Activated CD4-positive, alpha-beta T cell treated with anti-CD3 and anti-CD28 coated beads for 1 hour (primary cell): ENCODE data around the gene TTC6.

Experiments
- DNase-seq: peaks from one replicate; pipeline ENCODE4 v3.0.0-alpha.2; 2020

The TTC6 gene

DNA sequence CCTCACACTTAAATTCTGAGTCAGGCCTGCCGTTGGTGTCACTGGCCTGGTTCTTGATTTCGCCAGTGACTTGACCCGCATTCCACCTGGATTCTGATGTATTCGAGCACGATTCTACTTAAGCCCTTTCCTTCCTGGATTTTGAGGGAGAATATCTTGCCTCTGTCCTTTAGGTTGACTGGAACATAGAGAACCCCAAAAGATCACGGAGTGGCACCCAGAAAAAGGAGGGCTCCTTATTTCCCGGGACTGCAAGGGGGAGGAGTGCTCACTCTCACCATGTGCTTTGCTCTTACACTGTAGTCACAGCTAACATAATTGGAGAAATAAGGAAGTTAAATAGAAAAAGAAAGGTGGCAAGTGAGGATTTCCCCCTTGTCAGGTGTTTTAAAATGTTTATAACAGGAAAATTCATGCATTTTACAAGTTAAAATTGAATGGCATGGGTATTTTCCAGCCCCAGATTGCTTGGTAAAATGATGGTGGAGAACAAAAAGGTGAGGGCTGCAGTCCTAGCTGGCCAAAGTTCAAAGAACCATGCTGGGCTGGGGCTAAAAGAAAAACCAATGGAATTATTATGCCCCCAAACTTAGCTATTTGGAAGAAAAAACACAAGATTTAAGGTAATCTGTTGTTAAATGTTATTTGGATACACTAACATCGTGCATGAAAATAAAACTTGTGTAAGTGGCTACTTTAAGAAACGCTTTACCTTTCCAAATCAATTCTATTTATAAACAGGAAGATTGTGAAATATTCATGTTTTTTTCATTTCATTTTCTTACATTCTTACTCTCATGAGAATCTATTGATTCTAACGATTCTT is 9.2 kb upstream of the TTC6 start:
- no peak for DNase-seq

DNA sequence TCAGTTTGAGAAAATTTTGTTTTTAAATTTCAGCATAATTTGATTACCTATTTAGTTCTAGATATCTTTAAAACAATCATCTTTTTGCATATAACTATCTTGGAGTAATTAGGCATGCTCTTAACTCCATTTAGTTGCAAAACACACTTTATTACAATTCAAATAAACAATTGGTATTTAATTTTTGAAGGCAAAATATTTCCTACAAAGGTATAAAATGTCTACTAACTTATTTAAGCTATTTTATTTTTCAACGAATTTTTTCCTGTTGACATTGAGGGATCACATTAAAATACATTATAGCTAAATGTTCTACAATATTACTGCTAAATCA is 8.7 kb upstream of the TTC6 start:
- no peak for DNase-seq

DNA sequence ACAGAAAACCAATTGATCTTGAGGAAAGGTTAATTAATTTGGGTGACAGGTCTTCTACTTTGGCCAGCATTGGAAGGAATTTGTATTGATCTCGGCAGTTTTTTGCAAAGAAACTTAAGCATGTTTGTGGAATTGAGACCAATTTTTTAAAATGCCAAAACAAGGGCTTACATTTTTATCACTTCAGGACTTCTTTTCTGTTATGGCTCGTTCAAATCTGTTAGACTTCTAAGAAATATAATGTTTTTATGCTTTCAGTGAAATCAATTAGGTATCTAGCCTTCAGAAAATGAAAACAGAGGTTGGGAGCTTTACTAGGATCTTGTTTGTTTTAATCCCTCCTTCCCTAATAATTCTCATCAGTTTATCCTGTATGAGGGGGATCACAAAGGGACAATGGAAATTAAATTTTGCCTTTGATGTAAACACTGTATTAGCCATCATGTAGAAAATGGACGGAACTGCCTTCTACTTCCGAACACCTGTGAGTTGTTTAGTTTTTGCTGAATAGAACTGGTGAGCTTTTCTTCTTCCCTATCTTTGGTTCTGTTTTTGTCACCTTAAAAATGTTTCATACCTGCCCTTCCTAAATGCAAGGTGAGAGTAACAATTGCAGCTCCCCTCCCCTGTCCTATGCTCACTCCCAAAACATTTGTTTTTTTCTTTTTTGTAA is 8.2 kb upstream of the TTC6 start:
- no peak for DNase-seq

DNA sequence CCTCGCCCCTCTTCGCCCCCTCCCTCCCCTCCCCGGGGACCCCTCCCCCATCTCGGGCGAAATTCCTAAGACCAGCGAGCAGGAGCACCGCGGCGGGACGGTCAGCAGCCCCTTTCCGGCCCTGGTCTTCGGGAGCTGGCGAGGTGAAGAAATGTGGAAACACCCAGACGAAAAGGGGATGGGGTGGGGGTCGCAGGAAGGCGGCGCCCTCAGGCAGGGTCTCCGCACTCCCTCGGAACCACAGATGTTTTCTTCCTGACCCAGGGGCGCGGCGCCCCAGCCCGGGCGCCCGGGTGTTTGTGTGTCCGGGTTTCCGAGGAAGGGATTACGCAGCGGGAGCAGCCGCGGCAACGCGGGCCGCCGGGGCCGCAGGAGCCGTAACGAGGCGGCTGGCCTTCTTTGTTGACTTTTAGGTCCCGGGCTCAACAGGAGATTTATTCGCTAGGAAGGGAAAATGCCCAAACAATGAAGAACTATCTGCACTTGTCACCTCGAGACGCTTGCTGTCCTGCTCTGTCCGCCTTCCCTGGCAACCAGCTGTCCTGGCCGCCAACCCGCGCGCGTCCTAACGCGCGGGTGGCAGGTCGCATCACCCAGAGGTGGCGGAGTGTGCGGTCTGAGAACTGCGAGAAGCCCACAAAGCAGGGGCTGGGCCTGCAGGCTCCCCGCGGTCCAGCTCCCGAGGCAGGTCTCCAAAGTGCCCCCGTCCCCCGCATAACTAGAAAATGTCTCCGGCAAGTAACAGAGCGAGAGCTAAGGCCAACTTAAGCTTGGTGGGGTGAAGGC is 7.4 kb upstream of the TTC6 start:
- no peak for DNase-seq

DNA sequence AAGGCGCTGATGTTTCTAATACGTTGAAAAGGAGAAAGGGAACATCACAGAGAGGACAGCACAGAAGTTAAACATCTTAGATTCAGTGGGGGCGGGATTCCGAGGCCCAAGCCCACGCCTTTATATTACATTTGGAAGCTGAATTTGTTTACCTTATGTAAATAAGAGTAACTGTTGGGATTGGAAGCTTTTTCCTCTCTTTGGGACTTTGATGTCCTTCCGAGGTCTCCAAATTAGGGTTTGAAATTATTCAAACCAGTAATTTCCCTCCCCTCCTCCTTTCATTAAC is 6.8 kb upstream of the TTC6 start:
- DNase-seq = no peak

DNA sequence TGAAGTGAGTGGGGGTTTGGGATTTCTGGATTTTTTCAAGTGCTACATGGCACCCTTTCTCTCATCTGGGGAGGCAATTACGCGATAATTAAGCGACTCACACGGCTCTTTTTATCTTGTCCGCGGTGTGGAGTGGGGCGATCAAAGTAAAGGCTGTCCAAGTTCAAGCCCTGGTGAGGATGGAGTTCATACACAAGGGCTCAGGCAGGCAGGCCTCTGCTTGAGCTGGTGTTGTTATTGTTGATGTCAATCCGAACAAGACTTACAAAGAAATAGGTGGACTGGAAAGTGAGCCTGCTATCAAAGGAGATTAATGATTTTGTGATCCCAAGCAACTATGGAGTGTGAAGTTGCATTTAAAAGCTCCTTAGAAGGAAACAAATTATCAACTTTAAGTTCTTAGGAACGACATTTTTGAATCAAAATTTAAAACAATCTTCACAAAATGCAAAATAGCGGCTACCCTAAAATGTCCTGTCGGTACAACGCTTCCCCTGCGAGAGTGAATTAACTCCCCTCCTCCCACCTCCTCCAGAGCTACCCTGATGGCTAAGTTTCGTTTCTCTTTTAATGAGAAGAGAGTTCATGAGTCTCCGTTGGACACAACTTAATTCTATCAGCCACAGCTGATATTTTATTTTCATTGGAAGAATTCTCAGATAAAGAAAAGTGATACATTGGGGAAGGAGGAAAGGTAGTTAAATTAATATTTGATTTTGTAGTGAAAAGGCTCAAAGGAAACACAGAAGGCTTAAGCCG is 6.3 kb upstream of the TTC6 start:
- no peak for DNase-seq

DNA sequence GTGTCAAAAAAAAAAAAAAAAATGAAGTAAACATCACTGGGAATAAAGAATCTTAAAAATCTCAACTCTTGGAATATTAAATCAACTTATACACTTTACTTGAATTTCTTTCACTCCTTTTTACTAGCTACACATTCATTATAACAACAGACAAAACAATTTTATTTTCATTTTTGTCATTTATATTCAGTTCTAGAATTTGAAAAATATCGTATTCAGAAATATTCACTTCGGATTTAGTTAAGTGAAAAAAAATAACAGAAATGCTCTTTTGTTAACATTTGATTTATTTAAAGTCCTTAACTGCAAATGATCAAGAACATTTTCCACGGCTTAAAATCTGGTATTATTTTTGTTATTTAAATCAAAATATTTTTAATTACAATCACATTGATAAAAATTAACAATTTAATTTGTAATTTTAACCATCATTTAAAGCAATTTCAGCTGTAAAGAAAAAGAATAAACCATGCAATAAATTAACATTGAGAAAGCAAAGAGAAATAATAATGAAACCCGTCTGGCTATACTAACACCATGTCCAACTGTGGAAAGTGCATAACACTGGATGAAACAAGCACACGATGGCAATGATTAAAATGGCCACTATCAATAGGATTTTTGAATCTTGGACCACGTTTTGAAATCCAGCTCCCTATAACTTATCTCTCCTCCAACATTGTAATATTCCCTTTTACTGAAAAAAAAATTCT is 5.6 kb upstream of the TTC6 start:
- DNase-seq = no peak

DNA sequence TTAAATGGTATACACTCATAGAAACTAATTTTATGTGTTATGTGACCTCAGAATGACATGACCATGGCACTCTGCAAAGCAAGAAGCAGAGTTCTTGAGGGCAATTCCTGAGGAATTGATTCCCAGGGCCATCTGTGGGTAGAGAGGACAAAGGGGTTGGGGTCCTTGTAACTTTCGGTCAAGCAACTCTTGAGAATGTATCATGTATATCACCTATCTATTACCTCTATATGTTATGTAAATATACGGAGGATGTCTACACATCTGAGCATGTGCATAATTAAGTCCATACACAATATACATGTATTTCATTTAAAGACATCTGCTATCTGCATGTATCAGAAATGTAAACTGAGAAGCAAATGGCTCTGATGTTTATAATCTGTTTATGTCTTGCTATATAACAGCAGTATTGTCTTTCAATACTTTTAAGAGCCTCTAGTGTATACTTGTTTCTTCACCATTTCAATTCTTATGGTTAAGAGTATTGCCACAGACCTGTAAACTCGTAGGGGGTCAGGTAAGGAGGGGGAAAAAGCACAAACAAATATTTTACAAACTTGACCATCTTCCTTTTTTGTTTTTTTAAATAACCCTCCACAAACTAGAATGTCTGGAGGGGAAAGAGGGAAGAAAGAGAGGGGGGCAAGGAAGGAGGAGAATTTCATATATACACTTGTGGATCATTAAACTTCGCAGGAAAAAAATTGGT is 4.8 kb upstream of the TTC6 start:
- DNase-seq = no peak

DNA sequence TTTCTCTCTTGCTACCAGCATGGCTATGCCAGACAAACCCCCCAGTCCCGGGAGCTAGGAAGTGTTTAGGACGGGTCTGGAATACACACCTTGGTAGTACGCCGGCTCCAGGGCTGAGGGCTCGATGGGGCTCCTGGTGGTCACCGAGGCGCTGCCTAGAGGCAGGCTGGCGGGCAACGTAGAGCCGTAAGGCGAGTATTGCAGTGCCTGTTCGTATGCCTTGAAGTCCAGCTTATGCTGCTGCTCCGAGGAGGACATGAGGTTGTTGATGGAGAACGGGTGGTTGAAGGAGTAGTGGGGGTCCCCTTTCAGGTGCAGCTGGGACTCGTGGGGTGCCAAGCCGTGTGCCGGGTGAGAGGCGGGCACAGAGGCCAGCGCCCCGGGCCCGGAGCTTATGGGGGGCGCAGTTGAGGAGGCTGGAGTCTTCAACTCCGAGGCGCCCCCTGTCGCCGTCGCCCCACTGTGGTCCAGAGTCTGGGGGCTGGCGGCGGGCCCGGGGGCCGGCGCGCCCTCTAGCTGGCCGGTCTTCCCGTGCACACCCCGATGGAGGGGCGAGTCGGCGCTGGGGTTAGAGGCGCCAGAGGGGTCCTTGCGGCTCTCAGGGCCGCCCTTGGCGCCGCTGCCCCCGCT is 4.0 kb upstream of the TTC6 start:
- no peak for DNase-seq

DNA sequence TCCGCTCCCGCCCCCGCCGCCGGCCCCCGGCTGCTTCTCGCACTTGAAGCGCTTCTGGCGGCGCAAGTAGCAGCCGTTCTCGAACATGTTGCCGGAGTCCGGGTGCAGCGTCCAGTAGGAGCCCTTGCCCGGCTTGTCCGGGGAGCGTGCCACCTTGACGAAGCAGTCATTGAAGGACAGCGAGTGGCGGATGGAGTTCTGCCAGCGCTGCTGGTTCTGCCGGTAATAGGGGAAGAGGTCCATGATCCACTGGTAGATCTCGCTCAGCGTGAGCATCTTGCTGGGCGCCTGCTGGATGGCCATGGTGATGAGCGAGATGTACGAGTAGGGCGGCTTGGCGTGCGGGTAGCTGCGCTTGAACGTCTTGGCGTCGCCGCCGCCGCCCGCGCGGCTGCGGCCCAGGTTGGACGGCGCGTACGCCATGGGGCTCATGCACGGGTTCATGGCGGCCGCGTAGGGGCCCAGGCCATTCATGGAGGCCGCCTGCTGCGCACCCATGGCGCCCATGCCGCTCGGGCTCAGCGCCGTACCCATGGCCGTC is 3.4 kb upstream of the TTC6 start:
- no peak for DNase-seq

DNA sequence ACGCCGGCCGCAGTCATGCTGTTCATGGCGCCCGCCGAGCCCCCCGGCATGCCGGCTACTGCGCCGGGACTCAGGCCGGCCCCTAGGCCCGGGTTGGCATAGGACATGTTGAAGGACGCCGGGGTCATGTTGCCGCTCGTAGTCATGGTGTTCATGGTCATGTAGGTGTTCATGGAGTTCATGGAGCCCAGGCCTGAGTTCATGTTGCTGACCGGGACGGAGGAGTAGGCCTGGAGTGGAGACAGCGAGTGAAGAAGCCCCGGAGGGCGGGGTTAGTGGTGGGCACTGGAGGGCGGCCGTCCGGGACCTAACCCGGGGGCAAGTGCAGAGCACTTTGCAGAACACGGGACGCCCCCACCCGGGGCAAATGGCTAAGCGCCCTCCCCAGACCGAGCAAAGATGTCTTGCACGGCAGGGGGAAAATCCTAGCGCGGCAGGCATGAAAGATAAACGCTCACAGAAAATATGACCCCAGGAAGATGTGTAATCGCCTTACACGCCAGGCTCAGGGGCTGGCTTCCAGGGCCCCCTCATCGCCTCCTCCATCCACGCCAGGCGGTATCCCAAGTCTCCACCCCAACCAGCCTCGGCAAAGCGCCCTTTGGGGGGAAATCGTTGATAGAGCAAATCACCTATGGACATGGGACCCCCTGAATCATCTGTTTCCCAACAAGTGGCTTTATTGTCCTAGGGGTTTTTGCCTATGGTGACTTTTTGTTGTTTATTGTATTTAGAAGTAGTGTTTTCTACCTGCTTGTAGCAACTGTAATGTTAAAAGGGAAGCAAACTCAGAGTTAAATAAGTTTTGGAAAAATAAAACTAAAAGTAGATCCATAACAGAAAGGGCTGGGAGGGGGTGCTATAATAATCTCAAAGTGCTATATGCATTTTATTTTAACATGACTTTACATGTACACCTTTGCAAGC is 2.7 kb upstream of the TTC6 start:
- DNase-seq = no peak

DNA sequence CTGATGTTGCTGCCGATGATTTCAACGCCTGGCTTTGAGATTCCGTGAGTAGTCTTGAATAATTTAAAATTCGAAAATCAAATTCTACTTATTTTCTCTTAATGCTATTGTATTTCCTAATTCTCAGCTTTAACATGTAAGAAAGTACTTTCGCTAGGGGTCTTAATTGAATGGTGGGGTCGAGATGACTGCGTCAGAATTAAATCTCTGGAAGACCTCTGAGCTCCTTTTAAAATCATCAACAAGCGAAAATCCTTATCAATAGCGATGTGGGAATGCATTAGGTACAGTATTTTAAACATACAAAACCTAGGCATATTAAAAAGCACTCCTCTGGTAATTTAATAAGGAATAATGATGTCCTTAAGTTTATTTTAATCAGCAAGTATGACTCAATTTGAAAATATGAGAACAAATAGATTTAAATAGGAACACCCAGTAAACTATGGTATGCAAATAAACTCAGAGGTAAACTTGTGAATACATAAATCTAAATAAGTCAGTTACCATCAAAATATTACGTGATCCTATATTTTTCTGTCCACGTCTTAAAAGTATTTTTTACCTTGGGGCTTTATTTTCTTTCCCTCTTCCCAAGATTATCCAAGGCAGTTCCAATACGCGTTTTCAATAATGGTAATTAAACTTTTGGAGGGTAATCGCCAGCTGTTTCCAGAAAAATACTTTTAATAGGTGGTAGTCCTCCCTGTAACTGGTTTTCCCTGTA is 1.8 kb upstream of the TTC6 start:
- DNase-seq = no peak

DNA sequence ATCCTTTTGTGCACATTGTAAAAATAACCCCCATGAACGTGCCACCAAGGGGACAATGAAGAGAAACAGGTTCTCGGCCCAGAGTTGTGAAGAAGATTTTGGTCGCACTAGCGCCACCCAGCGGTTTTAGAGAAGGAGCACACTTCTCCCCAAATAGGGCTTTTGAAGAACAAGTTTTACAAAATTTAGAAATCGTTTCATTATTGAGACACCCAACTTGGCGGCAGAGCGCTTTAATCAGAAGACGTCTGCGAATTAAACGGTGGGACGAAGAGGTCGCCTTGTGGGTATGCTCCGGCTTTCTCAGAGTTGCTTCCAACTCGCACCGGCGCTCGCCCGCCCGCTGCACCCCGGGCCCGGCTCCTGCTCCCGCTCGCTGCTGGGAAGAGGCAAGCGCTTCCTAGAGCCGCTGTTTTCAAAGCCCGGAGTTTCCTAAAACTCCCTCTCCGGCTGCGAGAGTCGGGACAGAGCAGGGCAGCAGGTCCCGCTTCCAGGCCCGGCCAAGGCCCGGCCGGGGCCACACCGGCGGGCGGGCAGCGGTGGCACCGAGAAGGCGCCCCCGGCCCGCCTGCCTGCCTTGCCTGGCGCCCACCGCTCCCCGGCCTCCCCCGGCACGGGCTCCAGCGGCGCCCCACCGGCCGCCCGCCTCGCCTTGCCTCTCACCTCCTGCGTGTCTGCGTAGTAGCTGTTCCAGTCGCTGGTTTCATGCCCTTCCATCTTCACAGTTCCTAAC is 1.0 kb upstream of the TTC6 start:
- DNase-seq = no peak

DNA sequence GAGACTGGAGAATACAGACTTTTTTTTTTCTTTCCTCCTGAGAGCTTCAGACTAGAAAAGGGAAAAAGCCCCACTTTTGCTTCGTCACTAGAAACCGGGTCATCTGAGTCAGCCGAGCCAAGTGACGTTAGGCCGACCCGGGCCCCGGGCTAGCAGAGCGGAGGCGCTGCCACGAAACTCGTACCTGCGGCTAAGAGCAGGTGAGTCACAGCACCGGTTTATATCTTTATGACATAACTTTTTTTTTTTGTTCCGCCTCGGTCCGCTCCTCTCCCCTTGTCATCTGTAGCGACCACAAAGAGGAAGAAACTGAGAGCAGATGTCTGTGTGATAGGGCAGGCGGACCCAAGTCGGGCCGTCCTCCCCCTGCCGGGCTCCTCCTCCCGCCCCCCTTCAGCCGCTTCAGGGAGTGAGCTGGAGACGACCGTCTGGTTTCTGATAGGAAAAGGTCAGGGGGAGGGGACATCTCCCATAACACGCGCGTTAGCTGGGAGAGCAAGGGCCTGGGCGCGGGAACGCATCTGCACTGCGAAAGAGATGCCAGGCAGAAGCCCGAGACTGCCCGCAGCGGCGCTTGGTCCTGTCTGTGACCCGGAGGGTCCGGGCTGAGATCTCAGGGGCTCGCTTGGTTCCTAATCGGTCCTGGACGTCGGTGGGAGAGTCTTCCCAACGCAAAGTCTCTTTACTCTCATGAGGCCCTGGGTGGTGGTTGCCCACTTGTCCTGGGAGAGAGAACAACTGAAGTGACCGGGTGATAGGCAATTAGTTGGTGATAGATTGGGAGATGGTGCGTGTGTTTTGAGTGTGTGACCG is 586 bp downstream of the TTC6 start:
- DNase-seq = peak; percentile 35

DNA sequence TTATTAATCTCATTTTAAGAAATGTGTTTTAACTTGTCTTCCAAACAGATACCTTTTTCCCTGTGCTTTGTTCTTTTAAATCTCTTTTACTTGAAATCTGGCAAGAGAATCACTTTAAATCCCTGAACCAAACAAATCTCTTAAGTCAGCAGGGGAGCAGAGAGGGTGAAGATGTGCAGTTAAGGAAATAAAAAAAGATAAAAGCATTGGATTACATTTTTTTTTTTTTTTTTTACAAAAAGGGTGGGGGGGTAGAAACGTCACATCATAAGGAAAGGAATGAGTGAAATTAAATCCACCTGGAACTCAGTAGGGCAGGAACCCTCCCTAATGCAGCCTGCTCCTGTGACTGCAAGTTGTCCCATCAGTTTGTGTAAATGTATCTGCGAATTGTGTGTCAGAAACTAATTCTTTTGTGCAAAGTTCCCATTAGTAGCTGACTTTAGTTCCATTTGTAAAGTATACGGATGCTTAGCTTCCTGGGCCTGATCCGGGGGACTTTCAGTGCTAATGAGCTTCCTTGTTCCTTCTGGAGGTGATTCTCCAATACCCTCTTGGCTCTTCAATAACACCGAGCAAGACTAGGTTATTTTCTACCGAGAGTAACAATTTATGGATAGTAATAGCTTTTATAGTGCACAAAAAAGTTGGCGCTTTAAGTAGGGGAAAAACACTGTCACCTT is 1.5 kb downstream of the TTC6 start:
- DNase-seq = no peak

DNA sequence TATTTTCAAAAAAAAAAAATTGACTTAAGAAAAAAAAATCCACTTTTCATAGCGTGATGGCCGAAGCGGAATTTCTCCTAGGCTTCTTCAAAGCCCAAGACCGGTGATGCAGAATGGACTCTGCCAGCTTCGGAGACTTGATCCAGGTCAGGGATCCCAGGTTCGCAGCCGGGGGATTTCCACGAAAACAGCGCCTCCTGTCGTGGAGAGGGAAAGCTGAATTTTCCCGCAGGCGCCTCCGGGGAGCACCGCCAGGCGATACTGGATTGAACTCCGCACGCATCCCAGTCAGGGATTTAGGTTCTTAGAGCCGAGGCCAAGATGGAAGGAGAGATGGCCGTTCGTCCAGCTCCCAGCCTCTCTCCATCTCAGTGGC is 2.1 kb downstream of the TTC6 start:
- DNase-seq = no peak
